HG03045 (cell line): Measurements from ENCODE around the gene SMARCA2.

Source experiments
- ATAC-seq: cut with Tn5 transposase; IDR thresholded peaks from one replicate; pipeline ENCODE4 v1.9.1; 2021; ENCODE audit warnings: mild to moderate bottlenecking, moderate library complexity; ENCODE audit not compliant: unreplicated experiment

Gene SMARCA2

GRCh38 chr9:2014696-2015580 lies at the start of gene SMARCA2:
Gene SMARCA2 (plus strand): TSS chr9:2015347. CDS start chr9:2029023, 13,676 bp downstream.
- peak; percentile 78 for ATAC-seq

GRCh38 chr9:1966725-1967366 lies 48.3 kb upstream of the SMARCA2 start:
- ATAC-seq: no peak

- no peak for ATAC-seq
Measured at GRCh38 chr9:1969160-1969559, 46.0 kb upstream of the SMARCA2 start.

- ATAC-seq: no peak
Measured at GRCh38 chr9:1969898-1970297, 45.2 kb upstream of the SMARCA2 start.

GRCh38 chr9:1972672-1973071 lies 42.5 kb upstream of the SMARCA2 start:
- no peak for ATAC-seq

GRCh38 chr9:1977026-1977425 lies 38.1 kb upstream of the SMARCA2 start:
- ATAC-seq: no peak

- ATAC-seq: no peak
Measured at GRCh38 chr9:1978941-1979340, 36.2 kb upstream of the SMARCA2 start.

GRCh38 chr9:1979741-1980367 lies 35.3 kb upstream of the SMARCA2 start:
- no peak for ATAC-seq

- ATAC-seq: no peak
Measured at GRCh38 chr9:1980387-1980786, 34.8 kb upstream of the SMARCA2 start.

GRCh38 chr9:1982074-1982473 lies 33.1 kb upstream of the SMARCA2 start:
- no peak for ATAC-seq

GRCh38 chr9:1986341-1986740 lies 28.8 kb upstream of the SMARCA2 start:
- no peak for ATAC-seq

GRCh38 chr9:1989500-1989899 lies 25.6 kb upstream of the SMARCA2 start:
- ATAC-seq: no peak

GRCh38 chr9:1994180-1994579 lies 21.0 kb upstream of the SMARCA2 start:
- no peak for ATAC-seq

- no peak for ATAC-seq
Measured at GRCh38 chr9:1995084-1995483, 20.1 kb upstream of the SMARCA2 start.

- ATAC-seq: no peak
Measured at GRCh38 chr9:1996156-1996555, 19.0 kb upstream of the SMARCA2 start.

GRCh38 chr9:1997646-1998045 lies 17.5 kb upstream of the SMARCA2 start:
- no peak for ATAC-seq

- no peak for ATAC-seq
Measured at GRCh38 chr9:1998111-1998510, 17.0 kb upstream of the SMARCA2 start.

- no peak for ATAC-seq
Measured at GRCh38 chr9:2000314-2000713, 14.8 kb upstream of the SMARCA2 start.

GRCh38 chr9:2008372-2008771 lies 6.8 kb upstream of the SMARCA2 start:
- ATAC-seq: no peak

GRCh38 chr9:2012347-2012746 lies 2.8 kb upstream of the SMARCA2 start:
- no peak for ATAC-seq

- ATAC-seq: no peak
Measured at GRCh38 chr9:2013743-2014475, 1.2 kb upstream of the SMARCA2 start.
